Mesothelial cell of epicardium (in vitro differentiated cells): ENCODE data around the gene RTL1. TPM values are rescaled to one million over a fixed set of nuclear protein-coding genes. Genes with fewer than 3 reads are reported as not detected.

Experiments used
- DNase-seq, 2 experiments: peaks; one replicate each; pipeline ENCODE4 v3.0.0; 2021; ENCODE audit warnings: low spot score in 2 of 2; ENCODE audit not compliant: unreplicated experiment in 2 of 2
- H3K27ac Mint-ChIP-seq: 2 replicates; pipeline ENCODE4 v1.8.0; 2021; ENCODE audit warnings: mixed read lengths
- H3K27me3 Mint-ChIP-seq: 2 replicates; pipeline ENCODE4 v1.8.0; 2021; ENCODE audit warnings: low read depth, mixed read lengths
- H3K36me3 Mint-ChIP-seq: 2 replicates; pipeline ENCODE4 v1.8.0; 2021; ENCODE audit warnings: mixed read lengths
- H3K4me1 Mint-ChIP-seq: 2 replicates; pipeline ENCODE4 v1.8.0; 2021; ENCODE audit warnings: mixed read lengths
- H3K4me3 Mint-ChIP-seq: 2 replicates; pipeline ENCODE4 v1.8.0; 2021; ENCODE audit warnings: mild to moderate bottlenecking, moderate library complexity, mixed read lengths
- H3K9me3 Mint-ChIP-seq: 2 replicates; pipeline ENCODE4 v1.8.0; 2021; ENCODE audit warnings: mixed read lengths
- CTCF ChIP-seq: fragments of 200-600 bp; sonication (generic); IDR thresholded peaks from one replicate; pipeline ENCODE4 v1.5.0; 2021; ENCODE audit warnings: antibody characterized with exemption; ENCODE audit not compliant: unreplicated experiment
- total RNA-seq: library from RNA; stranded (reverse); gene quantifications from 3 replicates; pipeline ENCODE4 v1.2.1, GENCODE V29; 2021

The RTL1 gene
- total RNA-seq, 1 donor from 2014 or later = 9.3 TPM

GRCh38 chr14:100911665-100912316 lies 8.3 kb upstream of the RTL1 start:
- Mint-ChIP-seq H3K4me3 (no peak overlapping the region), H3K27me3 (peaks cover 32% of the 10 kb centered on the region), H3K36me3 (no peaks in the 10 kb centered on the region), H3K4me1 (no peaks in the 10 kb centered on the region), H3K9me3 (no peaks in the 10 kb centered on the region), H3K27ac (no peak overlapping the region)
- DNase-seq = no peak
- TF ChIP-seq CTCF = no peak

- DNase-seq = no peak
- Mint-ChIP-seq H3K27me3 (peaks cover 39% of the 10 kb centered on the region), H3K27ac (no peak overlapping the region), H3K36me3 (no peaks in the 10 kb centered on the region), H3K4me1 (no peaks in the 10 kb centered on the region), H3K4me3 (no peak overlapping the region), H3K9me3 (no peaks in the 10 kb centered on the region)
- no peak for TF ChIP-seq CTCF
Measured at GRCh38 chr14:100910888-100911664, 7.6 kb upstream of the RTL1 start.

- TF ChIP-seq CTCF = no peak
- Mint-ChIP-seq H3K36me3 (no peaks in the 10 kb centered on the region), H3K9me3 (no peaks in the 10 kb centered on the region), H3K27me3 (peaks cover 50% of the 10 kb centered on the region), H3K4me3 (no peak overlapping the region), H3K27ac (no peak overlapping the region), H3K4me1 (peaks cover 11% of the 10 kb centered on the region)
- no peak for DNase-seq
Measured at GRCh38 chr14:100909439-100909838, 5.9 kb upstream of the RTL1 start.

GRCh38 chr14:100907240-100907639 lies 3.7 kb upstream of the RTL1 start:
- Mint-ChIP-seq H3K27me3 (peaks cover 70% of the 10 kb centered on the region), H3K9me3 (no peaks in the 10 kb centered on the region), H3K36me3 (no peaks in the 10 kb centered on the region), H3K27ac (no peak overlapping the region), H3K4me1 (peaks cover 29% of the 10 kb centered on the region), H3K4me3 (no peak overlapping the region)
- no peak for DNase-seq
- no peak for TF ChIP-seq CTCF

GRCh38 chr14:100906420-100906819 lies 2.9 kb upstream of the RTL1 start:
- H3K4me3 Mint-ChIP-seq = no peak overlapping the region
- H3K36me3 Mint-ChIP-seq = no peaks in the 10 kb centered on the region
- DNase-seq = no peak
- no peaks in the 10 kb centered on the region for H3K9me3 Mint-ChIP-seq
- TF ChIP-seq CTCF = no peak
- H3K27me3 Mint-ChIP-seq = peaks cover 75% of the 10 kb centered on the region
- H3K27ac Mint-ChIP-seq = no peak overlapping the region
- H3K4me1 Mint-ChIP-seq = peaks cover 31% of the 10 kb centered on the region
